HepG2 (cell line): ENCODE measurements around the gene RERE. TPM values are rescaled to one million over a fixed set of nuclear protein-coding genes. Genes with fewer than 3 reads are reported as not detected.
"Not testable (repeated sequence)": the region's sequence is repeated elsewhere in the genome, so short reads cannot be mapped to it uniquely, and the experiment has no call there.

Experiments
- ATAC-seq: fragments of 200-7000 bp; cut with Tn5 transposase; 3 replicates; pipeline ENCODE4 v1.9.1; 2020; ENCODE audit warnings: mild to moderate bottlenecking, moderate library complexity
- BruUV-seq: library from RNA; stranded (reverse); fragments of 400-500 nt; replicated peaks from 2 replicates; lab custom pipeline; 2021; lab: Mats Ljungman, UMichigan
- CTCF ChIA-PET: fragments of 300-600 bp; formaldehyde crosslinking; extraction: SDS; loops from one replicate; lab custom pipeline; 2021; ENCODE audit warnings: low total read pairs, inconsistent platforms, low intra/inter-chr PET ratio; lab: Yijun Ruan, JAX
- POLR2A ChIA-PET: fragments of 350-600 bp; sonication (Branson Sonifier 250); formaldehyde crosslinking; loops from one replicate; lab custom pipeline; 2020; ENCODE audit warnings: antibody characterized with exemption, inconsistent platforms; lab: Yijun Ruan, JAX
- DNase-seq: peaks from one replicate; pipeline ENCODE4 v3.0.0-alpha.2; 2015; ENCODE audit warnings: low spot score
- FAIRE-seq: peaks from 3 replicates; lab custom pipeline; 2011; peaks lifted over from hg19 to GRCh38; lab: Jason Lieb, UNC
- H2AFZ ChIP-seq: one replicate; pipeline ENCODE4 v1.6.1; 2011; ENCODE audit warnings: low read length, inconsistent platforms
- H3K27ac ChIP-seq: fragments of 300-600 bp; 3 replicates; pipeline ENCODE4 v1.8.0; 2011; ENCODE audit warnings: mixed run types, mild to moderate bottlenecking, mixed read lengths, low read length, inconsistent platforms; ENCODE audit not compliant: insufficient read depth; ENCODE audit errors: extremely low read length
- H3K27me3 ChIP-seq, 2 experiments: fragments of 200-600 bp in 1 of 2; 2 replicates in 1 of 2; 3 replicates in 1 of 2; pipeline versions ENCODE4 v1.6.0 to v1.8.0; 2011; ENCODE audit warnings: low read length in 2 of 2, mild to moderate bottlenecking in 2 of 2, moderate library complexity in 2 of 2, inconsistent platforms in 1 of 2; ENCODE audit not compliant: insufficient read depth in 2 of 2, control insufficient read depth in 1 of 2
- H3K36me3 ChIP-seq, 2 experiments: fragments of 200-600 bp in 1 of 2; replicated peaks in 1 of 2; 2 replicates in 1 of 2; 3 replicates in 1 of 2; pipeline versions ENCODE4 v1.5.1 to v1.8.0; 2011; ENCODE audit warnings: low read length in 2 of 2, inconsistent platforms in 1 of 2; ENCODE audit not compliant: insufficient read depth in 2 of 2, control insufficient read depth in 1 of 2
- H3K4me1 ChIP-seq: 2 replicates; pipeline ENCODE4 v1.5.1; 2012; ENCODE audit warnings: low read length, inconsistent platforms; ENCODE audit not compliant: insufficient read depth
- H3K4me2 ChIP-seq: 2 replicates; pipeline ENCODE4 v1.6.0; 2011; ENCODE audit warnings: low read depth, low read length, inconsistent platforms
- H3K4me3 ChIP-seq, 3 experiments: fragments of 200-600 bp in 1 of 3; sonication (generic), shearing (Covaris generic) in 1 of 3; replicated peaks in 1 of 3; 2 replicates each; pipeline ENCODE4 v1.5.1; 2011 to 2016; ENCODE audit warnings: low read length in 3 of 3, inconsistent platforms in 2 of 3, low read depth in 2 of 3, mild to moderate bottlenecking in 2 of 3, control low read depth in 1 of 3, mixed read lengths in 1 of 3; ENCODE audit not compliant: insufficient read depth in 1 of 3
- H3K79me2 ChIP-seq: one replicate; pipeline ENCODE4 v1.6.1; 2011; ENCODE audit warnings: low read length, inconsistent platforms; ENCODE audit not compliant: insufficient read depth
- H3K9ac ChIP-seq: 2 replicates; pipeline ENCODE4 v1.6.0; 2011; ENCODE audit warnings: mild to moderate bottlenecking, low read depth, low read length, inconsistent platforms; ENCODE audit not compliant: insufficient read depth
- H3K9me3 ChIP-seq: 2 replicates; pipeline ENCODE4 v1.5.1; 2012; ENCODE audit warnings: mild to moderate bottlenecking, low read length
- H4K20me1 ChIP-seq: 2 replicates; pipeline ENCODE4 v1.6.0; 2011; ENCODE audit warnings: inconsistent platforms, mild to moderate bottlenecking, low read length, moderate library complexity; ENCODE audit not compliant: insufficient read depth
- CEBPG ChIP-seq: IDR thresholded peaks from 2 replicates; pipeline ENCODE4 v1.6.1; 2016
- JUNB ChIP-seq: sonication (generic); formaldehyde crosslinking; IDR thresholded peaks from 2 replicates; pipeline ENCODE4 v1.8.0; 2022; ENCODE audit warnings: missing genetic modification reagents, mild to moderate bottlenecking, borderline replicate concordance
- NFYC ChIP-seq: IDR thresholded peaks from 2 replicates; pipeline ENCODE4 v1.6.1; 2016; ENCODE audit warnings: missing genetic modification reagents, missing compliant biosample characterization
- PAWR ChIP-seq: sonication (generic); formaldehyde crosslinking; IDR thresholded peaks from 2 replicates; pipeline ENCODE4 v1.4.0; 2020; ENCODE audit warnings: missing genetic modification reagents, mild to moderate bottlenecking, borderline replicate concordance
- PAX8 ChIP-seq: sonication (generic); formaldehyde crosslinking; IDR thresholded peaks from 2 replicates; pipeline ENCODE4 v1.8.0; 2022; ENCODE audit warnings: mild to moderate bottlenecking, missing genetic modification reagents, borderline replicate concordance
- POLR2AphosphoS2 ChIP-seq: IDR thresholded peaks from 2 replicates; pipeline ENCODE4 v1.6.1; 2011; ENCODE audit warnings: low read depth, low read length, improper control_type of control experiment
- SOX6 ChIP-seq, 2 experiments: fragments of 450-650 bp in 1 of 2; sonication (generic) in 1 of 2; formaldehyde crosslinking in 1 of 2; IDR thresholded peaks; 2 replicates each; pipeline versions ENCODE4 v1.4.0 to v1.6.1; 2017 to 2020; ENCODE audit warnings: antibody characterized with exemption in 1 of 2, mild to moderate bottlenecking in 1 of 2, missing genetic modification reagents in 1 of 2
- TOE1 ChIP-seq: sonication (generic); formaldehyde crosslinking; IDR thresholded peaks from 2 replicates; pipeline ENCODE4 v1.4.0; 2020; ENCODE audit warnings: mild to moderate bottlenecking, missing genetic modification reagents
- ZBTB8A ChIP-seq: sonication (generic); formaldehyde crosslinking; IDR thresholded peaks from 2 replicates; pipeline ENCODE4 v1.4.0; 2020; ENCODE audit warnings: mild to moderate bottlenecking, low read depth, missing genetic modification reagents, borderline replicate concordance
- ZMYM4 ChIP-seq: sonication (generic); formaldehyde crosslinking; IDR thresholded peaks from 2 replicates; pipeline ENCODE4 v1.8.1; 2023; ENCODE audit warnings: mild to moderate bottlenecking, missing genetic modification reagents
- ZNF234 ChIP-seq: sonication (generic); formaldehyde crosslinking; conservative IDR thresholded peaks from 2 replicates; pipeline ENCODE4 v1.5.1; 2020; ENCODE audit warnings: mild to moderate bottlenecking, missing genetic modification reagents
- ZNF337 ChIP-seq: sonication (generic); formaldehyde crosslinking; IDR thresholded peaks from 2 replicates; pipeline ENCODE4 v1.5.1; 2020; ENCODE audit warnings: missing genetic modification reagents, low read depth, mild to moderate bottlenecking, borderline replicate concordance
- ZNF784 ChIP-seq: sonication (generic); formaldehyde crosslinking; IDR thresholded peaks from 2 replicates; pipeline ENCODE4 v1.5.1; 2020; ENCODE audit warnings: missing genetic modification reagents, mild to moderate bottlenecking, borderline replicate concordance
- ZSCAN9 ChIP-seq: IDR thresholded peaks from 2 replicates; pipeline ENCODE4 v1.6.1; 2016; ENCODE audit warnings: borderline replicate concordance
- WGBS: methylation state at CpG from one replicate; pipeline ENCODE4 v1.1.6; 2017; ENCODE audit warnings: low lambda C conversion rate; 5-methylcytosine and 5-hydroxymethylcytosine counted together
- in situ Hi-C: cut with HindIII; loops from 2 replicates; pipeline ENCODE4 v1.10.0; 2017; ENCODE audit warnings: low pct_unique_long_range_greater_than_20kb; ENCODE audit not compliant: extremely low pct_ligation_motif_present
- intact Hi-C: fragments of 100-400 bp; cut with micrococcal nuclease; formaldehyde crosslinking; loops from one replicate; pipeline ENCODE4 v1.10.0; 2022; ENCODE audit not compliant: unreplicated experiment
- polyA plus RNA-seq, 8 experiments: library from polyadenylated mRNA; depleted of rRNA in 3 of 8; stranded (reverse) in 7 of 8; unstranded in 1 of 8; fragments of >200 nt; fragmentation: Illumina TruSeq in 4 of 8; extraction: Trizol in 4 of 8; gene quantifications; 2 replicates each; pipeline versions ENCODE4 v1.2.1 to v1.2.3, GENCODE V29; 2011 to 2016; ENCODE audit warnings: low read depth in 4 of 8, missing spikeins in 1 of 8, mixed read lengths in 1 of 8; ENCODE audit not compliant: insufficient read depth in 1 of 8
- total RNA-seq, 5 experiments: library from RNA; depleted of rRNA; stranded (reverse); fragments of >200 nt; fragmentation: Illumina TruSeq; extraction: Trizol; gene quantifications; 2 replicates each; pipeline ENCODE4 v1.2.3, GENCODE V29; 2016; ENCODE audit warnings: low read depth in 1 of 5
- TF ChIP-seq, protein P1 (sequence below): sonication (generic); formaldehyde crosslinking; IDR thresholded peaks from 2 replicates; pipeline ENCODE4 v1.5.1; 2020; ENCODE audit warnings: mild to moderate bottlenecking, missing genetic modification reagents, moderate library complexity

Gene RERE
- total and polyA plus RNA-seq, 2 of the 13 experiments (the other 11 are each of a cell fraction or from before 2014, with no cell fraction given), result 18.3 to 21.9 TPM

- in situ Hi-C loops, result no loop called here
- POLR2A ChIA-PET, result interaction anchor here (1.2 kb wide), 1 partner anchor 8 kb away, joined by 3 read pairs; no protein-coding TSS in a partner anchor
- peak overlapping the region; percentile 69 for H3K4me2 ChIP-seq
Measured at GRCh38 chr1:8698012-8698630, 119.3 kb downstream of the RERE start.

DNA sequence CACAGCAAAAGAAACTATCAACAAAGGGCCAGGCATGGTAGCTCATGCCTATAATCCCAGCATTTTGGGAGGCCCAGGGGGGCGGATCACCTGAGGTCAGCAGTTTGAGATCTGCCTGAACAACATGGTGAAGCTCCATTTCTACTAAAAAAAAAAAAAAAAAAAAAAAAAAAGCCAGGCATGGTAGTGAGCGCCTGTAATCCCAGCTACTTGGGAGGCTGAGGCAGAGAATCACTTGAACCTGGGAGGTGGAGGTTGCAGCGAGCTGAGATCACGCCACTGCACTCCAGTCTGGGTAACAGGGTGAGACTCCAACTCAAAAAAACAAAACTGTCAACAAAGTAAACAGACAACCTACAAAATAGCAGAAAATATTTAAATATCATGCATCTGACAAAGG lies 122.0 kb downstream of the RERE start:
- CTCF ChIA-PET, DNase-seq, intact Hi-C loops, H3K9ac ChIP-seq, H3K4me2 ChIP-seq, H3K27me3 ChIP-seq, FAIRE-seq, H3K27ac ChIP-seq, H3K36me3 ChIP-seq, ATAC-seq, H2AFZ ChIP-seq, BruUV-seq, H3K9me3 ChIP-seq, in situ Hi-C loops, H3K4me3 ChIP-seq: not testable (repeated sequence)
- Histone ChIP-seq H3K79me2 (peaks cover 98% of the 10 kb centered on the region), H3K4me1 (peaks cover 81% of the 10 kb centered on the region), H4K20me1 (peaks cover 58% of the 10 kb centered on the region)
- POLR2A ChIA-PET, result interaction anchor here (0.8 kb wide), 1 partner anchor 17 kb away, joined by 3 read pairs; no protein-coding TSS in a partner anchor
- WGBS, result 94% methylated on average over 4 of the region's 4 CpGs

More at GRCh38 chr1:8698012-8698630, 119.3 kb downstream of the RERE start:
- peak overlapping the region; percentile 24; the same call in 1 of the 2 replicates for H3K9ac ChIP-seq
- CTCF ChIA-PET, result no interaction called here
- no TSS peak for BruUV-seq
- TF ChIP-seq JUNB (CRISPR knock-in tag) (no peak), ZBTB8A (no peak), ZSCAN9 (CRISPR knock-in tag) (no peak), ZNF784 (CRISPR knock-in tag) (no peak), PAX8 (no peak), ZMYM4 (CRISPR knock-in tag) (no peak), SOX6 (IDR thresholded peaks at IDR 0.05) (no peak), SOX6 (CRISPR knock-in tag; IDR thresholded peaks at IDR 0.05) (no peak), ZNF234 (CRISPR knock-in tag) (no peak), CEBPG (CRISPR knock-in tag) (no peak), TOE1 (CRISPR knock-in tag) (no peak), ZNF337 (no peak), POLR2AphosphoS2 (no peak), NFYC (CRISPR knock-in tag) (no peak), PAWR (CRISPR knock-in tag) (no peak)
- TF ChIP-seq, protein P1, sequence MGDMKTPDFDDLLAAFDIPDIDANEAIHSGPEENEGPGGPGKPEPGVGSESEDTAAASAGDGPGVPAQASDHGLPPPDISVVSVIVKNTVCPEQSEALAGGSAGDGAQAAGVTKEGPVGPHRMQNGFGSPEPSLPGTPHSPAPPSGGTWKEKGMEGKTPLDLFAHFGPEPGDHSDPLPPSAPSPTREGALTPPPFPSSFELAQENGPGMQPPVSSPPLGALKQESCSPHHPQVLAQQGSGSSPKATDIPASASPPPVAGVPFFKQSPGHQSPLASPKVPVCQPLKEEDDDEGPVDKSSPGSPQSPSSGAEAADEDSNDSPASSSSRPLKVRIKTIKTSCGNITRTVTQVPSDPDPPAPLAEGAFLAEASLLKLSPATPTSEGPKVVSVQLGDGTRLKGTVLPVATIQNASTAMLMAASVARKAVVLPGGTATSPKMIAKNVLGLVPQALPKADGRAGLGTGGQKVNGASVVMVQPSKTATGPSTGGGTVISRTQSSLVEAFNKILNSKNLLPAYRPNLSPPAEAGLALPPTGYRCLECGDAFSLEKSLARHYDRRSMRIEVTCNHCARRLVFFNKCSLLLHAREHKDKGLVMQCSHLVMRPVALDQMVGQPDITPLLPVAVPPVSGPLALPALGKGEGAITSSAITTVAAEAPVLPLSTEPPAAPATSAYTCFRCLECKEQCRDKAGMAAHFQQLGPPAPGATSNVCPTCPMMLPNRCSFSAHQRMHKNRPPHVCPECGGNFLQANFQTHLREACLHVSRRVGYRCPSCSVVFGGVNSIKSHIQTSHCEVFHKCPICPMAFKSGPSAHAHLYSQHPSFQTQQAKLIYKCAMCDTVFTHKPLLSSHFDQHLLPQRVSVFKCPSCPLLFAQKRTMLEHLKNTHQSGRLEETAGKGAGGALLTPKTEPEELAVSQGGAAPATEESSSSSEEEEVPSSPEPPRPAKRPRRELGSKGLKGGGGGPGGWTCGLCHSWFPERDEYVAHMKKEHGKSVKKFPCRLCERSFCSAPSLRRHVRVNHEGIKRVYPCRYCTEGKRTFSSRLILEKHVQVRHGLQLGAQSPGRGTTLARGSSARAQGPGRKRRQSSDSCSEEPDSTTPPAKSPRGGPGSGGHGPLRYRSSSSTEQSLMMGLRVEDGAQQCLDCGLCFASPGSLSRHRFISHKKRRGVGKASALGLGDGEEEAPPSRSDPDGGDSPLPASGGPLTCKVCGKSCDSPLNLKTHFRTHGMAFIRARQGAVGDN (CRISPR knock-in tag), result no peak
- DNase-seq, result no peak
- H3K4me1 ChIP-seq, result peaks cover 69% of the 10 kb centered on the region
- intact Hi-C loops, result no loop called here
- H3K9me3 ChIP-seq, result no peaks in the 10 kb centered on the region
- H3K36me3 ChIP-seq, result no peaks in the 10 kb centered on the region; a peak in 1 of 5 replicates
- H3K27me3 ChIP-seq, result no peaks in the 10 kb centered on the region; a peak in 1 of 5 replicates
- no peak overlapping the region for H3K27ac ChIP-seq
- no peak overlapping the region for H2AFZ ChIP-seq
- FAIRE-seq, result no peak
- 76% methylated on average over 3 of the region's 3 CpGs for WGBS
- peak overlapping the region in 1 of 3 experiments; percentile 29; a peak in 1 of 6 replicates for H3K4me3 ChIP-seq
- peaks cover 95% of the 10 kb centered on the region for H3K79me2 ChIP-seq
- ATAC-seq, result no peak
- H4K20me1 ChIP-seq, result peaks cover 47% of the 10 kb centered on the region
